GM18519 (cell line): ENCODE measurements around the gene TMEM35A.
"Not testable (repeated sequence)": the region's sequence is repeated elsewhere in the genome, so short reads cannot be mapped to it uniquely, and the experiment has no call there.

Experiments
- ATAC-seq: cut with Tn5 transposase; IDR thresholded peaks from one replicate; pipeline ENCODE4 v1.9.1; 2021; ENCODE audit warnings: mild to moderate bottlenecking, moderate library complexity; ENCODE audit not compliant: unreplicated experiment, low FRiP score

TMEM35A gene, protein sequence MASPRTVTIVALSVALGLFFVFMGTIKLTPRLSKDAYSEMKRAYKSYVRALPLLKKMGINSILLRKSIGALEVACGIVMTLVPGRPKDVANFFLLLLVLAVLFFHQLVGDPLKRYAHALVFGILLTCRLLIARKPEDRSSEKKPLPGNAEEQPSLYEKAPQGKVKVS

DNA sequence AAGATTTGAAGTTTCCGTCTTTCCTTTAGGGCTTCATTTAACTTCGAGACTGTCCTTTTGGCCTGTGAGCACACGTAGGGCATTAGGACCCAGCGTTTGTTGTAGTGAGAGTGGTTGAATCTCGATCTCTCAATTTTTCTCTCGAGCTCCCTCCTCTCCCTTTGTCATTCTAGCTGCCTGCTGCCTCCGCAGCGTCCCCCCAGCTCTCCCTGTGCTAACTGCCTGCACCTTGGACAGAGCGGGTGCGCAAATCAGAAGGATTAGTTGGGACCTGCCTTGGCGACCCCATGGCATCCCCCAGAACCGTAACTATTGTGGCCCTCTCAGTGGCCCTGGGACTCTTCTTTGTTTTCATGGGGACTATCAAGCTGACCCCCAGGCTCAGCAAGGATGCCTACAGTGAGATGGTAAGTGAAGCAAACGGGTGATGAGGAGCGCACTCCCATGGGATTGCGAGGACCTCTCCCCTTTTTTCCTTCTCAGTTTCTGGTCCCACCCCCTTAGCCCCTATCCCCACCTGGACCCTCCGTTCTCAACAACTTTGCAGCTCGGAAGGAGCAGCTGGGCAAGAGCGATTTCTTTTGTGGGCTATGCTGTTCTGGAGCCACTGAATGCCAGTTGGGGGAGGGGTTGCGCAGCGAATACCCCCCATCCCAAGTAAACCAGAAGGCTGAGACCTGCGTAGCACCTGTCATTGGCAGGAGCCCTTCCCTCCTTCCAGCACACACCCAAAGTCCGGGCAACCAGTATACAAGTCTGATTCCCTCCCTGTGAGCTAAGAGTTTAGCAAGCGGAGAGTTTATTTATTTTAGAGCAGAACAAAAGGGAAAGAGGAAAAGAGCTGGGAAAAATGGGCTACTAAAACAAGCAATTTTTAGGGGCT lies at the start of gene TMEM35A:
Gene TMEM35A (plus strand): TSS at position 164 of the 883 bp plus-strand sequence. CDS start 124 bp downstream, at position 288.
- ATAC-seq = no peak

DNA sequence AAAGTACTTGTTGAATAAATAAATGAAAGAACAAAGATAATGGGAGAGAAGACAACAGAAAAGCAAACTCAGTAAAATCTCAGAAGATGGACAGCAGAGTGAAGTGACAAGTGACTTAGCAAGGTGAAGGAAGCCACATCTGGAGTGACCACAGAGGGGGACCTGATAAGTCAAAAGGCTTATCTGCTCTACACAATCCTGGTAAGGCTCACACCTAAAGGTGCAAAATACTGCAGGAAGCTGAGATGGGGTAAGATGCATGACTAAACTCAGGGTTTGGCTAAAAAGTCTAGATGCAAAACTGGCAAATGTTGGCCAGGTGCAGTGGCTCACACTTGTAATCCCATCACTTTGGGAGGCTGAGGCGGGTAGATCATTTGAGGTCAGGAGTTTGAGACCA lies 49.0 kb upstream of the TMEM35A start:
- ATAC-seq = no peak

DNA sequence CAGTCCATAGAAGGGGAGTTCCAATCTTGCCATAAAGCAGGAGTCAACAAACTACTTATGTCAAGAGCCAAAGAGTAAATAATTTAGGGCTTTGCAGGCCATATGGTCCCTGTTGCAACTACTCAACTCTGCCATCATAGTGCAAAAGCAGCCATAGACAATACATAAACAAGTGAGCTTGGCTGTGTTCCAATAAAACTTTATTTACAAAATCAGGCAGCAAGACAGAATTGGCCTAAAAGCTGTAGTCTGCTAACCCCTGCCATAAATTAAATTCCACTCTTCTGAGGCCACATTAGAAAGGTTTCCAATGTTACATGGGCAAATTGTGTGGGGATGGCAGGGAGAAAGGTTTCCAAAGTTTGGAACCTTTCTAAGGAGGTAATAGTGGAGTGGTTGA lies 41.4 kb upstream of the TMEM35A start:
- no peak for ATAC-seq

DNA sequence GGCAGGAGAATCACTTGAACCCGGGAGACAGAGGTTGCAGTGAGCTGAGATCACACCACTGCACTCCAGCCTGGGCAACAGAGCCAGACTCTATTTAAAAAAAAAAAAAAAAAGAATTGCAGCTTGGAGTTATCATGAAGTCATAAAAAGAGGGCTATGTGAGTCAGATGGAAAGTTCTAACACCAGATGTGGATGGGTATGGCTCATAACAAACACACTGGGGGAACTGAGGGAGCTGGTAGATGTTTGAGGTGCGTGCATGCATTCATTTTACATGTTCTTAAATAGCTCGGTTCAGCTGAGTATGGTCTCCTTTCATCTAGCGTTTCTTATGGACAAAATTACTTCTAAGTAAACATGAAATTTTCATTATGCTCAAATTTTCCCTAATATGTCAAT lies 38.5 kb upstream of the TMEM35A start:
- no peak for ATAC-seq

DNA sequence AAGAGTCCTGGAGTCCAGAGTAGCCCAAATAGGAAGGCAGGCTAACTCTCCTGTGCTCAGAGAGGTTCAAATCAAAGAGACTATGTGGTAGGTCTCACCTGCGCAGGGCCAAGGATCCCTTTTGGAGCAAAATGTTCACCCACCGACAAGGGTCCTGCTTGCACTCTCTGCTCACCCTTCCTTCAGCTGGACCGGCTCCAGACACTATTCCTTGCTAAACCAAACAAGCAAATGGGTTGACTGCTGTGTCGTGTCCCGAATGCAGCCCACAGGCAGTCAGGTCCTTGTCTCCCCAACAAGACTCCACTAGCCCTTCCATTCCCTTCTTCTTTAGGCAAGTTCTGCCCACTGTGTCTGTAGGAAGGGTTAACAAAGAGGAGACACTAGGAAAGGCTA lies 27.5 kb upstream of the TMEM35A start:
- ATAC-seq = no peak

DNA sequence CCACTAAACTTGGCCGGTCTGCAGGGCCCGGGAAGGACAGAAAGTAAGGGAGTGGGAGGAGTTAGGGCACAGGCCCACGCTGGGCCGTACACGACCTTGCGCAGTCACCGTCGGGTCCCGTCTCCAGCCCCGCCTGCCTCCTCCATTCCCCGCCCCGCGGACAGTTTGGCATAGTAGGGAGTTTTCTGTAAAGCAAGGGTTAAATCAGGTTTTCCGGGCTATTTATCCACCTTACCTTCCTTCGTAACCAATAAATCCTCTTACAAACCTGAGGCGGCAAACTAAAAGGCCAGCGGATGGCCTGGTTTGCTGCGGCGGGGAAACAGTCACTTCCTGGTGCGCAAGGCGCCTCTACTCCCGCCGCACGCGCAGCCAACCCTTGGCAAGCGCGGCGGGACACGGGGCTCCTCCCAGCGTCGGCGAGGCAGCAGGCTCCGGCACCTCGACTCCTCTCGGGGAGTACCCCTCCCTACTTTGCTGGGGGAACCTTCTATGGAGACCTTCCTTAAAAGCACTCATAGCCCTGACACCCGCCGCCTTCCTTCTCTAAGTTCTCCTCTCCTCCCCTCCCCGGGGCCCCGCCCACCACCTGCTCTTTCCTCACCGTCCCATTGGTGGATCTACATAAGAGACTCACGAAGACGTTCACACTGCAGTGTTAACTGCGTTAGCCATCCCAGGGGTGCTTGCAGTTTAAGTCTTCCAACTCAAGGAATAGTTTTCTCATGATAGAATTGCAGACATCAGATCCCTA lies 27.0 kb upstream of the TMEM35A start, which contains the start of gene TRMT2B:
Gene TRMT2B (minus strand): TSS at position 563 of the 754 bp plus-strand sequence. CDS start 9,822 bp downstream, outside the sequence.
- ATAC-seq = peak; percentile 77

DNA sequence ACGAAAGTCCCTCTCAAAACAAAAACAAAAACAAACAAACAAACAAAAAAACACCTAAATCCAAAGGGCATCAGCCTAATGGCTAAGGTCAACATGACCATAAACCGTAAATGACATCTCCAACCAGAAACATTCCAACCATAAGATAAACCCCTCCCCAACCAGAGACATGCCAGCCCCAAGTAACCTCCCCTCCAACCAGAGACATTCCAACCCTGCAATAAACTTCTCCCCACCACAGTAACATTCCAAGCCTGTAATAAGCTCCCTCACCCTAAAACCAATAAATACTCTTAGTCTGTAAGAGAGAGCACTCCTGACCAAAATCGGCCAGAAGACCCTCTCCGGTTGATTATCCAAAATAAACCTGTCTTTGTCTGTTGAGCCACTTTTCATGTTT lies 22.1 kb upstream of the TMEM35A start:
- not testable (repeated sequence) for ATAC-seq

DNA sequence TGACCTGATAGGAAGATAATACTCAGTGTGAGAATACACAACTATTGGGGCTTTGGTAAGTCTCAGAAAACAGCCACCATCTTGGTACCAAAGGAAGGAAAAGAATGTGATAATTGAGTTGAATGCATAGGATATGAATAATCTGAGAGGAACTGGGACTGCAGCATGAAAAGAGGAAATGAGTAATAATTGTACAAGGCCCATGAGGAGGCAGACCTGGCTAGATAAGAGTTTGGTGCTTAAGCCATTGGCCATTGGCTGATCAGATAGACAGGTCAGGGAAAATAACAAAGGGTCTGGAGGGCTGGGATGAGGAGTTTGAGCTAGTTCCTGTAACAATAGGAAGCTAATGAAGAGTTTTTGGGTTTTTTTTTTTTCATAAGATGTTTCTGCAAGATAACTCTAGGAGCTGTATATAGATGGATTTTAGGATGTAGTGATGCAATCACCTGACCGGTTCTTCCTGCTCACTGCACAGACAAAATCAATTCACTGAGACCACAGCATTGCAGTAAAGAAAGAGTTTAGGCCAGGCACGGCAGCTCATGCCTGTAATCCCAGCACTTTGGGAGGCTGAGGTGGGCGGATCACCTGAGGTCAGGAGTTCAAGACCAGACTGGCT lies 21.5 kb upstream of the TMEM35A start:
- peak; percentile 79 for ATAC-seq

DNA sequence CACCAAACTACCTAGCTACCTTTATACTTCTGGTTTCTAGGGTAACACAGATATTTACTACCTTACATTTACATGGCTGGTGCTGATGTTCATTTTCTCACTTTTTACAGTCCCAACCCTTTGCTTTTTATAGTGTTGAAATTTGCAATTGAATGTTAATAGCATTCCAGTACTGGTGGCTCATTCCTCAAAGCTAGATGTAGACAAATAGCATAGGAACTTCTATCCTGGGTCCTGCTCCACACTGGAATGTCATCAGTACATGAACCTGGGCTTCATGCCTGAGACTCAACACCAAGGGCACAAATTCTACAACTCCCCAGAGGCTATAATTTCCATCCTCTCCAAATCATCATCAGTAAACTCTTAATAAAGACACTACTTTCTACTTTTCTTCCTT lies 16.5 kb upstream of the TMEM35A start:
- ATAC-seq = no peak

DNA sequence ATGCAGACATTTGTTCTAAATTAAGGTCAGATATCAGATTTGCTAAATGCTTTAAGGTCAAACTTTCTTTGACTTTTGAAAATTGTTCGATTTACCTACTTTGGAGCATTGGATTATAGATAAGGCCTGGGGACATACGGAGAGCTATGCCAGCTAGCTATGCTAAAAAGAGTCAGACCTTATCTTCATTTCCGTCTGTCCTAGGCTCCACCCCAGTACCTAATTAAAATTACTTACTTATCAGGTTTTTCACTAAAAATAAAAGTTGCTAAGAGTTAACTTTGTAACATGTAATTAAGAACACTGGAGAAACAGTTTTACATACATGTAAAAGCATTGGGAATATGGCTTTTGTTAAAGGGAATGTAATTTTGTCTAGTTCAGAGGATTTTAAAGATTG lies 7.1 kb upstream of the TMEM35A start:
- no peak for ATAC-seq

DNA sequence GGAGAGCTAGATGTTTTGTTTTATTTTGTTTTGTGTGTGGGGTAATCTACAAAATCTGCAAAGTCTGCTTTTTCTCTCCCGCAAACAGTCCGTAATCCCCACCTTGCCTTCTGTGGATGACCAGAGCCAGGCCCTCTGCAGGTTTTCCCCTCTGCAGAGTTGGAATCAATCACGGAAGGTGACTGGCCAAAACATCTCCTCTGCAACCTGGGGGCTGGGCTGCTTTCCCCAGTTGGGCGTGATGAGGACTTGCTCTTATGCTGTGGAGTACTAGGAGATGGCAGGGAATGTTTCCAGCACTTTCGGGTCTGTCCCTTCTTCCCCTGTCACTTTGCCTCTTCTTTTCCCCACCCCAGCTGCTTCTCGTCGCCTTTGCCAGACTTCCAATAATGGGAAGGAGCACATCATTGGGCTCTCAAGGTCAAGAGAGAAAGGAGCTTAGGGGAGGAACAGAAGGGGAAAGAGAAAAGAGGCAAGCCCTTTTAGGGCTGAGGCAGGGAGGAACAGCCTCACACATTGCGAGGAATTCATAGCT lies 1.1 kb downstream of the TMEM35A start:
- no peak for ATAC-seq

DNA sequence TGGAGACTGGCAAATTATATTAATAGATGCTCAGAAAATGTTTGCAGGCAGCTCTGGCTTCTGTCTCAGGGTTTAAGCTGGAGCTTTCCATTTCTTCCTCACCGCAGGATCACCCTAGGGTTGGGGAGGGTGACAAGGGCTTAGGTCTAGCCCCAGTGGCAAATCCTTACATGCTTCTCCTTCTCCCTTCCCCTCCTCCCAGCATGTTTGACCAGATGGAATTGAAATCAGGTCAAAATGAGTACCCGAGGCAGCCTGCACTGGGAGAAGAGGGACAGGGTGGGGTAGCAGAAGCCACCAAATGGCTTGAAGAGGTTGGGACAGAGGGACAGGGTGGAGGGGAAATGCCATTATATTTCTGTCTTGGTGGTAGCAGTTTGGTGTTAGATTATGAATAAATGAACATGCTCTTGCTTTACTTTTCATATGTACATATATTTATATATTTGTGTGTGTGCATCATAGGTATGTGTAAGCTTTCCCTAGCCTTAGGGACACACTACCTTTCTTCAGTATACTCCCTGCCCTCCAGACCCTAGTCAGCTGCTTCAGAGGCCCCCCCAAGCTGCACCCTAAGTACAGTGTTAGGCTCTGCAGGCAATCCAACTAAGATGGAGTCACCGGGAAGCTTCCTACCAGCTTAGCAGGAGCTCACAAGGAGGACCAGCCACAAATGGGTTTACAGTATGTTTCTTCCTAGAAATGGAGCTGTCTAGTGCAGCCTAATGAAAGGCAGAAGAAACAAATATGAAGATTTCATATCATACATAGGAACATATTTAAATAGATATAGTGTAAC lies 1.8 kb downstream of the TMEM35A start:
- ATAC-seq = no peak

DNA sequence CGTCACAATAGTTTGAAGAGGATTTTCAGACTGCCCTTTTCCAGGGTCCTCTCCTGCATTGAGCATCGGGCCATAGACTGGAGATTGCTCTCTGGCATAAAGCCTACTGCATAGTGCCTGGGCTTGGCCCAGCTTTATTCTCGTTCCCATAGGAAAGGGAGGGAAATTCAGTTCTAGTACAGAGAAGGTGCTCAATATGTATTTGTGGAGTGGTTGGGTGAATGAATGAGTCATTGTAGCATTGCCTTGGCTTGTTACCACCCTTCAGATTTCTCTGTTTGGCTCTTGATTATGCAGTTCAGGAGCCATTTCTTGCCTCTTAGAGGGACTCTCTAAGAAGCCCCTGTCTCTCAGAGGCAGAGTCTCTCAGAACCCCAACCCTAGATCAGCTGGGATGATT lies 2.6 kb downstream of the TMEM35A start:
- no peak for ATAC-seq

DNA sequence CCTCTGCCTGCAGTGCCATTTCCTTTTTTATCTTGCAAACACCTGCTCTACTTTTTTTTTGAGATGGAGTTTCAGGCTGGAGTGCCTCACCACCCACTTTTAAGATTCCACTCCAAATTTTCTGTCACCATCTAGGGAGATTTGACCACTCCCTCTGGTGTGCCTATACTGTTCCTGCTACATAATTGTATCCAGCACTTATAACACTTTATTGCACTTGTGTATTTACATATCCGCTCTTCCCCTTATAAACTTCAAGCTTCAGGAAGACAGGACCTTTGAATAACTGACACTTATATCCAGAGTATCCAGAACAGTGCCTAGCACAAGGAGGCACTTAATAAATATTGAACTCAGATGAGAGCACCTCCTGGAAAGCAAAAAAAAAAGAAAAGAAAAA lies 13.1 kb downstream of the TMEM35A start:
- no peak for ATAC-seq

DNA sequence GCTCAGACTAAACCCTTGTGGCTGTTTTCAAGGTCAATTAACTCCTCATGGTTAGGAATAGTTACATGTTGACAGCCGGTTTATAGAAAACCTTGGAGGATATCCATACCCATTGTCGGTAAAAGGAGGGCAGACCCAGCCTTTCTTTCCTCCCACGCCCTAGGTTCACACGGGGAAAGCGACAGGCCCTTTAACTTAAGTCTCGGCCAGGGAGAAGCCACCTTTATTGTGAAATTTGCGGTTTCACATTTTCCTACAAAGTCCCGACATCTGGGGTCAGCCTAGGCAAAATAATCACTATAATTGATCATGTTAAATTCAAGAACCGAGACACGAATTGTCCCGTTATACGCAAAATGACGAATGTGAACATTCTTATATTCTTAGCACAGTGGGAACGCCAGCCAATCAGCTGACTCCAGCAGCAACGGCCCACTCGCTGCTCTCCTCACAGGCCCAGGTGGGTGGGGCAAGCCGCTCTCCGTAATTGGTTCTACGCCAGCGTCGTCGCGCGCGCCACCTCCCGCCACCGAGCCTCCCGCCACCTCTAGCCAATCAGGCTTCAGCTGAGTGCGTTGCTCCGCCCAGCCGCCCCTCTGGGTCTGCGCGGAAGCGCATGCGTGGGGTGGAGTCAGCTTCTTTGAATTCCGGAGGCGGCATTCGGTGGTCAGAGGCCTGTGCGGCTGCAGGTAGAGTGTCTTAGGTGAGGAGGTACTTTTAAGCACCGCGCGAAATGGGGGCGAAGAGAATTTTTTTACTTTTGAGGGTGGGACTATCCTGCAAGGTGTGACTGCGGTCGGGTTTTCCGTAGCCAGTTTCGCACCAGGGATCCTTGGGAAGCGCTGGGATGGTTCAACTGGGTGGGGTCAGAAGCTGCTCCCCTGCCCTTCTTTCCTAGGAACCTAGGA lies 19.1 kb downstream of the TMEM35A start, which contains the start of gene CENPI:
Gene CENPI (plus strand): TSS at position 659 of the 908 bp plus-strand sequence. CDS start 2,867 bp downstream, outside the sequence.
- ATAC-seq = peak; percentile 95

DNA sequence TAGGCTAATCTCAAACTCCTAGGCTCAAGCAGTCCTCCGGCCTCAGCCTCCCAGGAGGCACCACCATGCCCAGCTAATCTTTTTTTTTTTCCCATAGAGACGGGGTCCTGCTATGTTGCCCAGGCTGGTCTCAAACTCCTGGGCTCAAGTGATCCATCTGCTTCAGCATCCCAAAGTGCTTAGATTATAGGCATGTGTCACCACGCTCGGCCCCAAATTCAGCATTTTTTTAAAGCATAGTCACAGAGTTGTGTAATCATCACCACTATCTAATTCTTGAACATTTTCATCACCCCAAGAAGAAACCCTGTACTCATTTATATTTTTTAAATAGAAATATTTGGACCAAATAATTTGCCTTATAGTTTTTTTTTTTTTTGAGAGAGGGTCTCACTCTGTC lies 29.6 kb downstream of the TMEM35A start:
- no peak for ATAC-seq

DNA sequence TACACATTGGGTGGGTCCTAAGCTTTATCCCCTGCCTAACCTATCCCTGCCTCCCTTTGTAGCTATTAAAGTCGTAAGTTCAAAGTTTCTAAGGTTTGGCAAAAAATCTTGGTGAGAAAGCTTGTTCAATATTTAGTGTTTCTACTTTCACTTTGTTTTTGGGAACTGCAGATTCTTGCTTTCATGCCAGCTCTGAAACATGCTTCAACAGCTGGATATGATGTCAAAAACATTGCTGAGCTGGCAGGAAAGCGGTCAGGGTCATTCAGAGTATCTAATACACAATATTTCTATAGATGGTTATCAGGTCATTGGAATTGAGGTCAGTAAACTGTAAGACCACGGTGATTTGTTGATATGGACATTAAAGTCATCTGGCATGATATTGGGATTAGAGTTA lies 39.0 kb downstream of the TMEM35A start:
- ATAC-seq = no peak

DNA sequence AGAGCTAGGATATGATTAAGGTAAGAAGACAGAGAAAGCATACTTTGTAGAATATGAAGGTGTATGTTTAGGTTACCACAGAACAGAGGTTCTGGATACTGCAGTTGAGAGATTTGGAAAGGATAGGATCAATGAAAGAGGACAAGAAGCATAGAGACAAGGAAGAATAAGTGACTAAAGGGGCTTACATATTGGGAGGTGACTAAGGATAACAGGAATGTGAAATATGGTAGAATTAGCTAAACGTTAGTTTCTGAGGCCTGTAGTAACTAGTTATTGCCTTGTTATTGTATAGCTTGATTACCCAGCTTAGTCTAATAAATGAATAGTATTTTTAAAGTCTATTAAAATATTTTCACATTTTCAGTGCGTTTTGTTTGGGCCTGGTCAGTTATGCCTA lies 57.6 kb downstream of the TMEM35A start:
- ATAC-seq = no peak
